ENCODE data around the gene ADK. TPM values are rescaled to one million over a fixed set of nuclear protein-coding genes. Genes with fewer than 3 reads are reported as not detected.

The ADK gene
- total RNA-seq, 2 experiments from 2014 or later = 26.4 to 31.1 TPM

DNA sequence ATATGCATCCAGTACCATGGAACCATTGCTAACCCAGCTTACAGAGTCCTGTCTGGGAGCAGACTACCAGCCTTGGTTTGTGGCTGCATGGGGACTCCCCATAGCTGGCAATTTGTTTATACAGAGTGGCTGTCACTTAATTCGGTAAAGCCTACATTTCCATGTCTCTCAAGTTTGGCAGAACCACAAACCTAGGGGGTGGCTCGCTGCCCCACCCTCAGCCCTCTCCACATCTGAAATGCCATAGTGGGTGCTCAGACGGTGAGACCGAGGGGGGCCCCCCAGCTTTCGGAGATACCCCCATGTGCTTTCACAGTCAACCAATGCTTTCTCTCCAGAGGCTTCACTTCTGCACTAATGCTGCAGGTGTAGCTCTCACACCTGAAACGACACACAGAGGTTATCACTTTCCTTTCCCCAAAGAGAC lies 599.8 kb downstream of the ADK start:
- Histone ChIP-seq H3K4me3 (ENCODE audit: low read depth, low read length, poor library complexity, severe bottlenecking) (no peak overlapping the region), H2AFZ (ENCODE audit: low read length) (no peak overlapping the region), H3K27ac (ENCODE audit: low read depth, low read length, poor library complexity, severe bottlenecking) (no peak overlapping the region), H3K9me2 (ENCODE audit: insufficient read depth, low read length) (no peaks in the 10 kb centered on the region), H3K36me3 (ENCODE audit: insufficient read depth, low read length) (no peaks in the 10 kb centered on the region), H3K79me2 (ENCODE audit: insufficient read depth, low read depth, low read length) (no peaks in the 10 kb centered on the region), H4K20me1 (ENCODE audit: insufficient read depth, low read length) (no peaks in the 10 kb centered on the region), H3K4me1 (ENCODE audit: insufficient read depth, low read length, poor library complexity, severe bottlenecking) (no peaks in the 10 kb centered on the region), H3K9me3 (ENCODE audit: low read length) (no peaks in the 10 kb centered on the region), H3K4me2 (ENCODE audit: low read length) (no peak overlapping the region)
- DNase-seq (ENCODE audit: low spot score) = no peak
- POLR2A ChIA-PET = interaction anchor here (0.6 to 0.9 kb wide), 4 partner anchors 38 to 269 kb away, joined by 3 read pairs; no protein-coding TSS in a partner anchor
- BruUV-seq (replicated peaks) = no TSS peak
- CTCF ChIA-PET (ENCODE audit: unreplicated experiment) = no interaction called here
- intact Hi-C loops (cut with micrococcal nuclease; ENCODE audit: unreplicated experiment) = no loop called here
- TF ChIP-seq, protein P1, sequence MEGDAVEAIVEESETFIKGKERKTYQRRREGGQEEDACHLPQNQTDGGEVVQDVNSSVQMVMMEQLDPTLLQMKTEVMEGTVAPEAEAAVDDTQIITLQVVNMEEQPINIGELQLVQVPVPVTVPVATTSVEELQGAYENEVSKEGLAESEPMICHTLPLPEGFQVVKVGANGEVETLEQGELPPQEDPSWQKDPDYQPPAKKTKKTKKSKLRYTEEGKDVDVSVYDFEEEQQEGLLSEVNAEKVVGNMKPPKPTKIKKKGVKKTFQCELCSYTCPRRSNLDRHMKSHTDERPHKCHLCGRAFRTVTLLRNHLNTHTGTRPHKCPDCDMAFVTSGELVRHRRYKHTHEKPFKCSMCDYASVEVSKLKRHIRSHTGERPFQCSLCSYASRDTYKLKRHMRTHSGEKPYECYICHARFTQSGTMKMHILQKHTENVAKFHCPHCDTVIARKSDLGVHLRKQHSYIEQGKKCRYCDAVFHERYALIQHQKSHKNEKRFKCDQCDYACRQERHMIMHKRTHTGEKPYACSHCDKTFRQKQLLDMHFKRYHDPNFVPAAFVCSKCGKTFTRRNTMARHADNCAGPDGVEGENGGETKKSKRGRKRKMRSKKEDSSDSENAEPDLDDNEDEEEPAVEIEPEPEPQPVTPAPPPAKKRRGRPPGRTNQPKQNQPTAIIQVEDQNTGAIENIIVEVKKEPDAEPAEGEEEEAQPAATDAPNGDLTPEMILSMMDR (conservative IDR thresholded peaks at IDR 0.05; ENCODE audit: low read length) = no peak
- no peak for TF ChIP-seq EZH2phosphoT487 (IDR thresholded peaks at IDR 0.05; ENCODE audit: borderline replicate concordance, low read depth, low read length)

DNA sequence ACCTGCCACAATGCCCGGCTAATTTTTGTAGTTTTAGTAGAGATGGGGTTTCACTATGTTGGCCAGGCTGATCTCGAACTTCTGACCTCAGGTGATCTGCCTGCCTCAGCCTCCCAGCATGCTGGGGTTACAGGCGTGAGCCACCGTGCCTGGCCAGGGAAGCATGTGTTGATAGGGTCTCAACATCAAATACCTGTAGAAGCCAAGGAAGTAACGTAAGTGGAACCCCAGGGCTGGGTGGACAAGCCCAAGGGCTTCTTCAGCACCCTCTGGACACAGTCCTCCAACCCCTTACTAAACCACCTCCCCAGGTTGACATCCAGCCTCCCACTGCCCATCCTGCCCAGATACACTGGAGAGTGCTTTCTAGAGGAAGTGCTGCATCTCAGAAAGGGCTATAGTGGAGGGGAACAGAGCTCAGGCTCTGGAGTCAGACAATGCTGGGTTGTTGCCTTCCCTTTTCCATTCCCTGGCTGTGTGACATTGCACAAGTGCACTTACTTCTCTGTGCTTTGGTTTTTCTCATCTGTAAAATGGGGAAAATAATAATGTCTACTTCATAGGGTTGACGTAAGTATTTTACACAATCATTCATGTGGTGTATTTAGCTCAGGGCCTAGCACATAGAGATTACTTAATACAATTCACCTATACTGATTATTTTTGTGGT lies 601.5 kb downstream of the ADK start:
- DNase-seq (ENCODE audit: low spot score) = no peak
- TF ChIP-seq, protein P1 (conservative IDR thresholded peaks at IDR 0.05; ENCODE audit: low read length) = no peak
- TF ChIP-seq EZH2phosphoT487 (IDR thresholded peaks at IDR 0.05; ENCODE audit: borderline replicate concordance, low read depth, low read length) = no peak
- ChIA-PET CTCF (ENCODE audit: unreplicated experiment) (no interaction called here), POLR2A (no interaction called here)
- H3K27ac ChIP-seq (ENCODE audit: low read depth, low read length, poor library complexity, severe bottlenecking) = no peak overlapping the region
- H4K20me1 ChIP-seq (ENCODE audit: insufficient read depth, low read length) = no peaks in the 10 kb centered on the region
- H2AFZ ChIP-seq (ENCODE audit: low read length) = no peak overlapping the region
- no peaks in the 10 kb centered on the region for H3K4me1 ChIP-seq (ENCODE audit: insufficient read depth, low read length, poor library complexity, severe bottlenecking)
- H3K36me3 ChIP-seq (ENCODE audit: insufficient read depth, low read length) = no peaks in the 10 kb centered on the region
- no peak overlapping the region for H3K4me2 ChIP-seq (ENCODE audit: low read length)
- H3K9me2 ChIP-seq (ENCODE audit: insufficient read depth, low read length) = no peaks in the 10 kb centered on the region
- no TSS peak for BruUV-seq (replicated peaks)
- H3K4me3 ChIP-seq (ENCODE audit: low read depth, low read length, poor library complexity, severe bottlenecking) = no peak overlapping the region
- H3K79me2 ChIP-seq (ENCODE audit: insufficient read depth, low read depth, low read length) = no peaks in the 10 kb centered on the region
- intact Hi-C loops (cut with micrococcal nuclease; ENCODE audit: unreplicated experiment) = no loop called here
- H3K9me3 ChIP-seq (ENCODE audit: low read length) = no peaks in the 10 kb centered on the region

DNA sequence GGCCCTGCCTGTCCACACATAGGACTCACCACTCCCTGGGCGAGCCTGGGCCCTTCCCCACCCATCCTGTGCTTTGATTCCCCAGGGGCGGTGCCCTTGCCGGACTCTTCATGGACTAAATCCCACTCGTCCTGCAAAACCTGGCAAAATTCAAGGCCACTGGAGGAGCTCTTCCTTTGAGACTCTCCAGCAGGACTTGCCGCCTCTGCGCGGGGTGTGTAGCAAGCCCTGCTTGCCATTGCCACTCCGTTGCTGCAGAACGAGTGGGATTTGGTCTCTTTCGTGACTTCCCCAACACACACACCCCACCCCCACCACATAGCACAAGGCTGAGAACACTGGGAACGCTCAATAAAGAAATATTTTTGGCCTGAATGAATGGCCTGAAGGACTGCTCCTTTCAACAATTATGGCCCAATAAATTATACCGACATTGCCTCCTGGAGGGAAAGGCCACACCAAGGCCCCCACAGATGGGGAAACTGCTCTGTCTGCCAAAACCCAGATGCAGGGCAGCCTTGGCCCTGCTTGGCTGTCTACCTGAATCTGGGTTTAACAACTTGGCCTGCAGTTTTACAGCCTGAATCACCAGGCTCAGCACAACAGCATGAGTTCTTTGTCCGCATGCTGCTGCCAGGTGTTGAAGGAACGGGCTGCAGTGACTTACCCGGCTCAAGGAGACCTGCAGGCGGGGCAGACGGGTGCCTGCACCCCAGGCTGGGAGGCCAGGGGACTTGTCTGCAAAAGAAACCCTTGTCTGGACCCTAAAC lies 602.6 kb downstream of the ADK start:
- no peak for TF ChIP-seq EZH2phosphoT487 (IDR thresholded peaks at IDR 0.05; ENCODE audit: borderline replicate concordance, low read depth, low read length)
- TF ChIP-seq, protein P1 (conservative IDR thresholded peaks at IDR 0.05; ENCODE audit: low read length) = no peak
- no peaks in the 10 kb centered on the region for H3K9me2 ChIP-seq (ENCODE audit: insufficient read depth, low read length)
- no peak overlapping the region for H3K4me3 ChIP-seq (ENCODE audit: low read depth, low read length, poor library complexity, severe bottlenecking)
- no peaks in the 10 kb centered on the region for H3K4me1 ChIP-seq (ENCODE audit: insufficient read depth, low read length, poor library complexity, severe bottlenecking)
- H2AFZ ChIP-seq (ENCODE audit: low read length) = no peak overlapping the region
- DNase-seq (ENCODE audit: low spot score) = no peak
- ChIA-PET CTCF (ENCODE audit: unreplicated experiment) (no interaction called here), POLR2A (no interaction called here)
- H3K9me3 ChIP-seq (ENCODE audit: low read length) = no peaks in the 10 kb centered on the region
- no peaks in the 10 kb centered on the region for H3K36me3 ChIP-seq (ENCODE audit: insufficient read depth, low read length)
- BruUV-seq (replicated peaks) = no TSS peak
- H3K27ac ChIP-seq (ENCODE audit: low read depth, low read length, poor library complexity, severe bottlenecking) = no peak overlapping the region
- H3K79me2 ChIP-seq (ENCODE audit: insufficient read depth, low read depth, low read length) = no peaks in the 10 kb centered on the region
- H4K20me1 ChIP-seq (ENCODE audit: insufficient read depth, low read length) = no peaks in the 10 kb centered on the region
- intact Hi-C loops (cut with micrococcal nuclease; ENCODE audit: unreplicated experiment) = no loop called here
- no peak overlapping the region for H3K4me2 ChIP-seq (ENCODE audit: low read length)

All from OCI-LY7 (cell line).